PC-3 (cell line): Measurements from ENCODE around the gene TLR3. TPM values are rescaled to one million over a fixed set of nuclear protein-coding genes. Genes with fewer than 3 reads are reported as not detected.
A peak's percentile ranks its signal among the peaks of the same experiment; 100 is the strongest.

Experiments
- ATAC-seq: fragments of 200-7000 bp; cut with Tn5 transposase; 2 replicates; pipeline ENCODE4 v1.9.1; 2020; ENCODE audit warnings: mild to moderate bottlenecking, moderate library complexity
- BruUV-seq: library from RNA; stranded (reverse); fragments of 400-500 nt; replicated peaks from 2 replicates; lab custom pipeline; 2021; lab: Mats Ljungman, UMichigan
- CTCF ChIA-PET: fragments of 300-600 bp; sonication (Branson Sonifier 250); formaldehyde crosslinking; loops from one replicate; lab custom pipeline; 2022; ENCODE audit warnings: antibody characterized with exemption; lab: Charles Lee
- POLR2A ChIA-PET: fragments of 300-600 bp; sonication (Branson Sonifier 250); formaldehyde crosslinking; loops from one replicate; lab custom pipeline; 2022; ENCODE audit warnings: antibody characterized with exemption; ENCODE audit not compliant: unreplicated experiment; lab: Charles Lee
- DNase-seq: peaks from one replicate; pipeline ENCODE4 v3.0.0-alpha.2; 2015
- H2AFZ ChIP-seq: fragments of 300-600 bp; sonication (generic); 2 replicates; pipeline ENCODE4 v1.6.0; 2016; ENCODE audit warnings: antibody characterized with exemption, low read length
- H3F3A ChIP-seq: fragments of 300-600 bp; sonication (generic); one replicate; pipeline ENCODE4 v1.6.0; 2017; ENCODE audit warnings: antibody characterized with exemption, low read length, control low read depth, mild to moderate bottlenecking; ENCODE audit not compliant: unreplicated experiment
- H3K27ac ChIP-seq: fragments of 300-600 bp; sonication (generic); 2 replicates; pipeline ENCODE4 v1.5.1; 2016; ENCODE audit warnings: mild to moderate bottlenecking, low read length
- H3K27me3 ChIP-seq: fragments of 300-600 bp; sonication (generic); 2 replicates; pipeline ENCODE4 v1.6.1; 2016; ENCODE audit warnings: low read length, mixed read lengths
- H3K36me3 ChIP-seq: fragments of 300-600 bp; sonication (generic); 2 replicates; pipeline ENCODE4 v1.6.1; 2016; ENCODE audit warnings: low read depth, mixed run types, low read length, mixed read lengths
- H3K4me1 ChIP-seq: fragments of 300-600 bp; sonication (generic); 2 replicates; pipeline ENCODE4 v1.5.1; 2016; ENCODE audit warnings: low read length; ENCODE audit not compliant: insufficient read depth
- H3K4me2 ChIP-seq: fragments of 300-600 bp; sonication (generic); 2 replicates; pipeline ENCODE4 v1.6.0; 2016; ENCODE audit warnings: low read length
- H3K4me3 ChIP-seq: fragments of 300-600 bp; sonication (generic); 2 replicates; pipeline ENCODE4 v1.5.1; 2016; ENCODE audit warnings: mild to moderate bottlenecking, low read length, mixed read lengths
- H3K79me2 ChIP-seq: fragments of 300-600 bp; sonication (generic); 2 replicates; pipeline ENCODE4 v1.6.1; 2017; ENCODE audit warnings: low read length, mixed read lengths
- H3K9ac ChIP-seq: fragments of 300-600 bp; sonication (generic); 2 replicates; pipeline ENCODE4 v1.6.0; 2016; ENCODE audit warnings: mild to moderate bottlenecking, low read length
- H3K9me2 ChIP-seq: fragments of 300-600 bp; sonication (generic); replicated peaks from 2 replicates; pipeline ENCODE4 v1.6.1; 2016; ENCODE audit warnings: mixed run types, low read length, mixed read lengths
- H3K9me3 ChIP-seq: fragments of 300-600 bp; sonication (generic); 2 replicates; pipeline ENCODE4 v1.6.1; 2016; ENCODE audit warnings: low read length, mixed read lengths
- H4K20me1 ChIP-seq: fragments of 300-600 bp; sonication (generic); 2 replicates; pipeline ENCODE4 v1.6.1; 2016; ENCODE audit warnings: low read length, mixed read lengths
- EZH2 ChIP-seq: fragments of 300-600 bp; sonication (generic); IDR thresholded peaks from one replicate; pipeline ENCODE4 v1.6.1; 2017; ENCODE audit warnings: antibody characterized with exemption, mild to moderate bottlenecking, low read length; ENCODE audit not compliant: unreplicated experiment
- EZH2phosphoT487 ChIP-seq: fragments of 300-600 bp; sonication (generic); IDR thresholded peaks from 2 replicates; pipeline ENCODE4 v1.6.1; 2018; ENCODE audit warnings: mild to moderate bottlenecking, antibody characterized with exemption, low read length, borderline replicate concordance
- intact Hi-C: fragments of 100-400 bp; cut with micrococcal nuclease; formaldehyde crosslinking; loops from 2 replicates; pipeline ENCODE4 v1.9.0; 2023
- total RNA-seq: library from RNA; depleted of rRNA; stranded (reverse); fragments of >200 nt; gene quantifications from 2 replicates; pipeline ENCODE4 v1.2.3, GENCODE V29; 2014; rRNA removed
- TF ChIP-seq, protein P1 (sequence below): fragments of 300-600 bp; sonication (generic); conservative IDR thresholded peaks from 2 replicates; pipeline ENCODE4 v1.5.1; 2017; ENCODE audit warnings: antibody characterized with exemption, low read depth, mild to moderate bottlenecking, low read length

The TLR3 gene
- total RNA-seq, 1 experiment from 2014 or later, result 0.33 TPM

DNA sequence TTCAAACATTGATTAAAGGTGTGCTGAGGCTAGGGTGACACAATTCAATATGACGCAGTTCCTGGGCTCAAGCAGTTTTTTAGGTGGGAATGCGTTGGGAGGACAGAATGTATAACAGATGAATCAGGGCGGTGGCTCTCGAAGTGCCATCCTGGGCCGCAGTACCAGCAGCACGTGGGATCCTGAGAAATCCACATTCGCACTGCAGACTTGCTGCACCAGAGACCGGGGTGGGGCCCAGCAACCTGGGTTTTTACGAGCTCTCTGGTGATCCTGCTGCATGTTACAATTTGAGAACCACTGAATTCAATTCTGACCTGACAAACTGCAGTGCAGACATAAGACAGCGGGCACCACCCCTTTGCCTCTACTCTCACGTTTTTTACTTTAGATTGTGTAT is 65.9 kb downstream of the TLR3 start:
- TF ChIP-seq EZH2phosphoT487 (no peak), EZH2 (no peak)
- TF ChIP-seq, protein P1, sequence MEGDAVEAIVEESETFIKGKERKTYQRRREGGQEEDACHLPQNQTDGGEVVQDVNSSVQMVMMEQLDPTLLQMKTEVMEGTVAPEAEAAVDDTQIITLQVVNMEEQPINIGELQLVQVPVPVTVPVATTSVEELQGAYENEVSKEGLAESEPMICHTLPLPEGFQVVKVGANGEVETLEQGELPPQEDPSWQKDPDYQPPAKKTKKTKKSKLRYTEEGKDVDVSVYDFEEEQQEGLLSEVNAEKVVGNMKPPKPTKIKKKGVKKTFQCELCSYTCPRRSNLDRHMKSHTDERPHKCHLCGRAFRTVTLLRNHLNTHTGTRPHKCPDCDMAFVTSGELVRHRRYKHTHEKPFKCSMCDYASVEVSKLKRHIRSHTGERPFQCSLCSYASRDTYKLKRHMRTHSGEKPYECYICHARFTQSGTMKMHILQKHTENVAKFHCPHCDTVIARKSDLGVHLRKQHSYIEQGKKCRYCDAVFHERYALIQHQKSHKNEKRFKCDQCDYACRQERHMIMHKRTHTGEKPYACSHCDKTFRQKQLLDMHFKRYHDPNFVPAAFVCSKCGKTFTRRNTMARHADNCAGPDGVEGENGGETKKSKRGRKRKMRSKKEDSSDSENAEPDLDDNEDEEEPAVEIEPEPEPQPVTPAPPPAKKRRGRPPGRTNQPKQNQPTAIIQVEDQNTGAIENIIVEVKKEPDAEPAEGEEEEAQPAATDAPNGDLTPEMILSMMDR, result no peak
- POLR2A ChIA-PET, result no interaction called here

DNA sequence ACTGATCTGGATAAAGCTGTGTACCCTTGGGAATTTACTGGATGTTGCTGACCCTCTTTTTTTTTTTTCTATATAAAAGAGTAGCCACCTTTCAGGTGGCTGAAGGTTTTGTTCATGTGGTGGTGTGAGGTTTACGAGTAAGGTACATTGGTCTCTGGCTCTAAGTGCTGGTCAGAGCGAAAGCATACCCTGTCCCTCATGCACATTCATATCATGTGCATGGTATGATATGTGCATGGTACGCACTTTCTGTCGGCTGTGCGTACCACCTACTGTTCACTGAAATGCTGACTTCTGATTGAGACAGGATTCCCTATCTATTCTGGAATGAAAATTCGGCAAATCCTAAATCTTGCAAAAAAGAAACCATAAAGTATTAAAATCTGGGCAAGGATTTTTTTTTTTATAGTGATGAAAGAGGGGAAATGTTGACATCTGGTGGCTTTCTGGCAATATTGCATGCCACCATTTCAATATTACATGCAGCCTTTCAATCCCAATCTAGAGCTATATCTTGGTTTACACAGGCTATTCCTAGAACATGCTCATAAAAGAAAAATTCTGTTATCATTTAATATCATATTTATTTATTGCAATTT is 68.3 kb downstream of the TLR3 start:
- Histone ChIP-seq H4K20me1 (no peaks in the 10 kb centered on the region), H3K4me2 (peak overlapping the region; percentile 71), H3K9me3 (no peaks in the 10 kb centered on the region), H3K79me2 (no peaks in the 10 kb centered on the region), H3K36me3 (no peaks in the 10 kb centered on the region), H3K27me3 (no peaks in the 10 kb centered on the region), H3K9ac (no peak overlapping the region), H3F3A (no peaks in the 10 kb centered on the region), H3K4me3 (peak overlapping the region; percentile 41; the same call in 1 of the 2 replicates), H3K27ac (no peak overlapping the region), H3K4me1 (no peaks in the 10 kb centered on the region), H3K9me2 (no peaks in the 10 kb centered on the region), H2AFZ (no peak overlapping the region)
- TF ChIP-seq, protein P1, result peak; percentile 65
- no peak for TF ChIP-seq EZH2phosphoT487
- POLR2A ChIA-PET, result no interaction called here
- CTCF ChIA-PET, result interaction anchor here (0.5 to 1.2 kb wide), 10 partner anchors 69 to 748 kb away, joined by 3 to 11 read pairs (median 4); partner anchors contain the start of gene TLR3
- BruUV-seq, result no TSS peak
- DNase-seq (peak; percentile 45), ATAC-seq (peak; percentile 50; the same call in 1 of the 2 replicates)
- intact Hi-C loops, result loop anchor here (1.0 to 5.0 kb wide), 3 partner anchors 69 to 496 kb away; no protein-coding TSS in a partner anchor

More for the DNA sequence above, 65.9 kb downstream of the TLR3 start:
- CTCF ChIA-PET, result interaction anchor here (0.6 kb wide), 1 partner anchor 244 kb away, joined by 4 read pairs; no protein-coding TSS in a partner anchor
- no peak overlapping the region for H3K4me3 ChIP-seq
- no peaks in the 10 kb centered on the region for H3K9me3 ChIP-seq
- intact Hi-C loops, result loop anchor here (5.0 kb wide), 1 partner anchor 98 kb away; no protein-coding TSS in a partner anchor
- no TSS peak for BruUV-seq
- no peaks in the 10 kb centered on the region for H3K79me2 ChIP-seq
- no peaks in the 10 kb centered on the region for H4K20me1 ChIP-seq
- no peaks in the 10 kb centered on the region for H3K4me1 ChIP-seq
- H3K27me3 ChIP-seq, result no peaks in the 10 kb centered on the region
- H3K9me2 ChIP-seq, result no peaks in the 10 kb centered on the region
- ATAC-seq, result no peak
- H3K4me2 ChIP-seq, result no peak overlapping the region
- H3K9ac ChIP-seq, result no peak overlapping the region
- H3K36me3 ChIP-seq, result no peaks in the 10 kb centered on the region
- no peak overlapping the region for H3K27ac ChIP-seq
- no peak for DNase-seq
- H3F3A ChIP-seq, result no peaks in the 10 kb centered on the region
- H2AFZ ChIP-seq, result no peak overlapping the region

Other genes starting within 250 kb of the TLR3 start
- 0.22 TPM in 1 of 2 replicates, not detected in the other for gene FAM149A, start 35.5 kb downstream of the TLR3 start, total RNA-seq
- gene CYP4V2, start 122.4 kb downstream of the TLR3 start, total RNA-seq, result 0.17 and 0.69 TPM in 2 replicates
- not detected in 2 replicates for gene KLKB1, start 158.4 kb downstream of the TLR3 start, total RNA-seq
- gene F11, start 197.0 kb downstream of the TLR3 start, total RNA-seq, result not detected in 2 replicates